ENCODE measurements around the gene NCAM1. TPM values are rescaled to one million over a fixed set of nuclear protein-coding genes. Genes with fewer than 3 reads are reported as not detected.

The NCAM1 gene
- total RNA-seq, 1 donor from 2014 or later = 4.2 TPM

DNA sequence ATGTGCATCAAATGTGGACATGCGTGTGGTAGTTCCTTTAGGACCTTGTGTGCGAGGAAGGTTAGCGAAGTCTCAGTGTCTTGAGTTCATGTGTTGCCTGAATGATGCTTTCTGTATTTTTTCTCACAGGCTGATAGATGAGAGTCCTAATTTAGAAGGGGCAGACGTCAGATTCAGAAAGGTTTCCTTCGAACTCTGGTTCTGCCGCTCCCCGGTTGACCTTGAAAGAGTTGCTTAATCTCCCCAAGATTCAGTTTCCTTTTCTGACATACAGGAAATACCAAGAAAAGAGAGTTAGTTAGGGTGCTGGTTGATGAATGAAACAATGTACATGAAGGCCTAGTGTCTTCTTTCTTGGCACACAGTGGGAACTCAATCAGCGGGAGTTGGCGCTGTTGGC is 317.3 kb downstream of the NCAM1 start:
- no peaks in the 10 kb centered on the region for H3K9me3 ChIP-seq
- no peak for TF ChIP-seq CTCF (IDR thresholded peaks at IDR 0.05)
- intact Hi-C loops (cut with DNase I) = no loop called here
- H3K36me3 ChIP-seq = no peaks in the 10 kb centered on the region
- no peak overlapping the region for H3K4me3 ChIP-seq
- no peaks in the 10 kb centered on the region for H3K27me3 ChIP-seq
- H3K27ac ChIP-seq = no peak overlapping the region
- H3K4me1 ChIP-seq = no peaks in the 10 kb centered on the region
- DNase-seq (no peak), ATAC-seq (no peak)

DNA sequence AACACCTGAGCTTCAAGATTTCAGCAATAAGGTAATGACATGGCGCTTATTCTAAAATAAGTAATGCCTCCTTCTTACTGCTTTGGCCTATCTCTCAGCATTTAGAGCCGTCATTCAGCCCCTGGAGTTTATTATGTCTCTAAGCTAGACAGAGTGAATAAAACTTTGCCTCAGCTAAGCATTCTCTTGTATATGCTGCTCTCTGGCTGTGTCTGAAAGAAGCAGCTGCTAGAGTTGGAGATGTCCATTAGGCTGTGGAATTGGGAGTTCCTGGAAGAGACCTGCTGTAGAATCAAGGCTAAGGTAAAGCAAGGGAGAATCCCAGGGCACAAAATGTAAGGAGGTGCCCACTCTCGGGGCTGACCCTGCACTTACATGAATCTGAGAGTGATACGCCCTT is 317.7 kb downstream of the NCAM1 start:
- intact Hi-C loops (cut with DNase I) = no loop called here
- no peak for DNase-seq
- no peak for ATAC-seq

DNA sequence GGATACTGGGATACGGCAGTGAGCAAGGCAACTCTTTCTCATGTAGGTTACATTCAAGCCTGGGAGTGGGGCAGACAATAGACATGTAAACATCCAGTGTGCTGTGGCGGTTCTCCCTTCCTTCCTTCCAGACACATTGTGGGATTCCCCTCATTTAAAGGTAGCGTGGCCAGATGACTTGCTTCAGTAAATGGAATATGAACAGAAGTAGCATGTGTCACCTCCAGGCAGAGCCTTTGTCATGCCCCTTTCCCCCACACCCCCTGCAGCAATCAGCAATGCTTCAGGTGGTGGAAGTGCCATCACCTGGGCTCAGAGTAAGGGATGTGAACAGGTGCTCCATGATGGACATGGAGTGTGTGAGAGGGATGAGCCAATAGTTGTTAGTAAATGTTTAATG is 318.4 kb downstream of the NCAM1 start:
- TF ChIP-seq CTCF (IDR thresholded peaks at IDR 0.05) = no peak
- Histone ChIP-seq H3K27me3 (no peaks in the 10 kb centered on the region), H3K36me3 (no peaks in the 10 kb centered on the region), H3K9me3 (no peaks in the 10 kb centered on the region), H3K27ac (no peak overlapping the region), H3K4me3 (no peak overlapping the region), H3K4me1 (no peaks in the 10 kb centered on the region)
- intact Hi-C loops (cut with DNase I) = no loop called here
- DNase-seq = no peak
- ATAC-seq = no peak

More for the DNA sequence above, 317.7 kb downstream of the NCAM1 start:
- no peak for TF ChIP-seq CTCF (IDR thresholded peaks at IDR 0.05)
- Histone ChIP-seq H3K4me3 (no peak overlapping the region), H3K27me3 (no peaks in the 10 kb centered on the region), H3K36me3 (no peaks in the 10 kb centered on the region), H3K27ac (no peak overlapping the region), H3K4me1 (no peaks in the 10 kb centered on the region), H3K9me3 (no peaks in the 10 kb centered on the region)

DNA sequence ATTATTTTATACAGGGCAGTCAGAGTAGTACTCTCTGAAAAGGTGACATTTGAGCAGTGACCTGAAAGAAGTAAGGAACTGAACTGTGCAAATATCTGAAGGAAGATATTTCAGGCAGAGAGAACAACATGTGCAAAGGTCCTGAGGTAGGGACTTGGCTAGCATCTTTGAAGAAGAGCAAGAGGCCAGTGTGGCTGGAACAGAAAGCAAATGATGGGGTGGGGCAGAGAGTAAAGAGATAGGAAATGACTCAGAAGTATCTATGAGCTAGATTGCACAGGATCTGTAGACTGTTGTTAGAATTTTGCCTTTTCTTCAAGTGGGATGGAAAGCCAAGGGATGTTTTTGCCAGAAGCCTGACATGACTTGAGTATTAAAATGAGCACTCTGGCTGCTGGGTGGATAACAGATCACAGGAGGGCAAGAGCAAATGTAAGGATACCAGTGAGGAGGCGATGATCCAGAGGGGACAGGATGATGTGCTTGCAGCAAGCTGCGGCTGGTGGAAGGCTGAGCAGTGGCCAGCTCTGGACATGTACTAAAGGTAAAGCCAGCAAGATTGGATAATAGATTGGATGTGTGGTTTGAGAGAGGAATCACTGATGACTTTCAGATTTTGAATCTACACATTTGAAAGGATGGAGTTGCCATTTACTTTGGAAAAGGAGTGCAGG is 320.0 kb downstream of the NCAM1 start:
- TF ChIP-seq CTCF (IDR thresholded peaks at IDR 0.05) = no peak
- Histone ChIP-seq H3K27me3 (no peaks in the 10 kb centered on the region), H3K4me3 (no peak overlapping the region), H3K9me3 (no peaks in the 10 kb centered on the region), H3K27ac (no peak overlapping the region), H3K36me3 (no peaks in the 10 kb centered on the region), H3K4me1 (no peaks in the 10 kb centered on the region)
- no peak for ATAC-seq
- intact Hi-C loops (cut with DNase I) = no loop called here
- no peak for DNase-seq

- no peak for TF ChIP-seq CTCF (IDR thresholded peaks at IDR 0.05)
- no peak overlapping the region for H3K4me3 ChIP-seq
- no peaks in the 10 kb centered on the region for H3K36me3 ChIP-seq
- H3K4me1 ChIP-seq = no peaks in the 10 kb centered on the region
- ATAC-seq (no peak), DNase-seq (no peak)
- H3K27me3 ChIP-seq = no peaks in the 10 kb centered on the region
- intact Hi-C loops (cut with DNase I) = no loop called here
- H3K9me3 ChIP-seq = no peaks in the 10 kb centered on the region
- H3K27ac ChIP-seq = no peak overlapping the region
Observed at GRCh38 chr11:113282898-113283437, 321.7 kb downstream of the NCAM1 start.

All from upper lobe of right lung (tissue), 1 donor.